OCI-LY1 (cell line): ENCODE results near the gene DSE.

Experiments
- EZH2 ChIP-seq: fragments of 200-600 bp; sonication (generic), shearing (Covaris generic); IDR thresholded peaks from 2 replicates; pipeline ENCODE4 v1.8.0; 2017; ENCODE audit warnings: borderline replicate concordance, mixed run types, mild to moderate bottlenecking, antibody characterized with exemption, low read length, moderate library complexity, mixed read lengths
- TF ChIP-seq, protein P1 (sequence below): fragments of 200-600 bp; sonication (generic), shearing (Covaris generic); IDR thresholded peaks from 2 replicates; pipeline ENCODE4 v1.5.1; 2017; ENCODE audit warnings: mild to moderate bottlenecking, antibody characterized with exemption, low read length, moderate library complexity, mixed read lengths

GRCh38 chr6:116373940-116374339 is 3.2 kb downstream of the DSE start:
- TF ChIP-seq, protein P1, sequence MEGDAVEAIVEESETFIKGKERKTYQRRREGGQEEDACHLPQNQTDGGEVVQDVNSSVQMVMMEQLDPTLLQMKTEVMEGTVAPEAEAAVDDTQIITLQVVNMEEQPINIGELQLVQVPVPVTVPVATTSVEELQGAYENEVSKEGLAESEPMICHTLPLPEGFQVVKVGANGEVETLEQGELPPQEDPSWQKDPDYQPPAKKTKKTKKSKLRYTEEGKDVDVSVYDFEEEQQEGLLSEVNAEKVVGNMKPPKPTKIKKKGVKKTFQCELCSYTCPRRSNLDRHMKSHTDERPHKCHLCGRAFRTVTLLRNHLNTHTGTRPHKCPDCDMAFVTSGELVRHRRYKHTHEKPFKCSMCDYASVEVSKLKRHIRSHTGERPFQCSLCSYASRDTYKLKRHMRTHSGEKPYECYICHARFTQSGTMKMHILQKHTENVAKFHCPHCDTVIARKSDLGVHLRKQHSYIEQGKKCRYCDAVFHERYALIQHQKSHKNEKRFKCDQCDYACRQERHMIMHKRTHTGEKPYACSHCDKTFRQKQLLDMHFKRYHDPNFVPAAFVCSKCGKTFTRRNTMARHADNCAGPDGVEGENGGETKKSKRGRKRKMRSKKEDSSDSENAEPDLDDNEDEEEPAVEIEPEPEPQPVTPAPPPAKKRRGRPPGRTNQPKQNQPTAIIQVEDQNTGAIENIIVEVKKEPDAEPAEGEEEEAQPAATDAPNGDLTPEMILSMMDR, result no peak
- no peak for TF ChIP-seq EZH2
